Left lung (tissue), 10 donors: Measurements from ENCODE around the gene BCAT1. TPM values are rescaled to one million over a fixed set of nuclear protein-coding genes. Genes with fewer than 3 reads are reported as not detected.

Source experiments
- ATAC-seq: fragments of 200-7000 bp; cut with Tn5 transposase; one replicate; pipeline ENCODE4 v1.9.1; 2020; ENCODE audit warnings: moderate library complexity
- DNase-seq, 4 donors: peaks; one replicate each; pipeline ENCODE4 v3.0.0-alpha.2; 2013 to 2020
- H3K27ac ChIP-seq, 2 donors: fragments of 200-600 bp; sonication (generic) in 1 of 2; one replicate each; pipeline versions ENCODE4 v1.5.0 to v1.8.0; 2020 to 2021
- H3K27me3 ChIP-seq, 2 donors: fragments of 200-600 bp; sonication (generic) in 1 of 2; one replicate each; pipeline versions ENCODE4 v1.5.0 to v1.8.0; 2020 to 2021
- H3K36me3 ChIP-seq, 2 donors: fragments of 200-600 bp; sonication (generic) in 1 of 2; one replicate each; pipeline versions ENCODE4 v1.5.0 to v1.8.0; 2020 to 2021
- H3K4me1 ChIP-seq, 2 donors: fragments of 200-600 bp; one replicate each; pipeline ENCODE4 v1.8.0; 2021
- H3K4me3 ChIP-seq, 2 donors: fragments of 200-600 bp; sonication (generic) in 1 of 2; one replicate each; pipeline versions ENCODE4 v1.5.0 to v1.8.0; 2020 to 2021; ENCODE audit warnings: mild to moderate bottlenecking in 1 of 2
- H3K9me3 ChIP-seq, 2 donors: fragments of 200-600 bp; sonication (generic) in 1 of 2; one replicate each; pipeline versions ENCODE4 v1.5.0 to v1.8.0; 2020 to 2021
- CTCF ChIP-seq, 2 donors: fragments of 200-600 bp; sonication (generic) in 1 of 2; IDR thresholded peaks; one replicate each; pipeline versions ENCODE4 v1.5.0 to v1.8.0; 2021; ENCODE audit warnings: antibody characterized with exemption in 2 of 2
- intact Hi-C, 2 donors: fragments of 100-400 bp; cut with DNase I; formaldehyde crosslinking; loops; one replicate each; pipeline versions ENCODE4 v1.11.2 to v1.14.2; 2022
- polyA plus RNA-seq, 6 donors: library from polyadenylated mRNA; unstranded; fragments of 120-200 nt; gene quantifications; one replicate each; pipeline ENCODE4 v1.2.1, GENCODE V29; 2013; ENCODE audit not compliant: insufficient read length in 6 of 6
- total RNA-seq, 2 donors: library from RNA; stranded (reverse); fragmentation: NEBNext Ultra II Directional; extraction: Animal tissue kit (Norgen Biotek cat#: 25700); gene quantifications; one replicate each; pipeline ENCODE4 v1.2.1, GENCODE V29; 2021
- donor health status: DM: no; HTN: yes; CAD: no.
- donor health status: DM: no; HTN: no; CAD: no.

Gene BCAT1
- total and polyA plus RNA-seq, 8 donors: 29.3 to 131 (median 39.5) TPM

DNA sequence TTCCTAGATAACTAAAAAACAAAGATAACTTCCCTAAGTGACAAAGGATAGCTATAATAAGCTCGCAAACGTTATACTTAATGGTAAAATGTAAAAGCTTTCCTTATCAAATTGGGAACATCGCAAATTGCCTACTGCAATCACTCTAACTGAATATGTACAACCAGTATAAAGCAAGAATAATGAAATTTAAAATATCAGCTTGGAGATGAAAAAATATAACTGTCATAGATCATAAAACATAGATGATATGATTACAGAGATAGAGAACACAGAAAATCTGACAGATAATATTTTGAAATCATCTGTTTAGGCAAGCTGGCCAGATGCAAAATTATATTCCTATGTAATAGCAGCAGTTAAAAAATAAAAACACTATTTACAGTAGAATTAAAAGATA lies 64.0 kb downstream of the BCAT1 start:
- intact Hi-C loops: no loop called here
- Histone ChIP-seq H3K27ac (no peak overlapping the region), H3K27me3 (no peaks in the 10 kb centered on the region), H3K4me3 (no peak overlapping the region), H3K9me3 (no peaks in the 10 kb centered on the region), H3K36me3 (no peaks in the 10 kb centered on the region), H3K4me1 (no peaks in the 10 kb centered on the region)
- DNase-seq (no peak), ATAC-seq (no peak)
- no peak for TF ChIP-seq CTCF (IDR thresholded peaks at IDR 0.05)

DNA sequence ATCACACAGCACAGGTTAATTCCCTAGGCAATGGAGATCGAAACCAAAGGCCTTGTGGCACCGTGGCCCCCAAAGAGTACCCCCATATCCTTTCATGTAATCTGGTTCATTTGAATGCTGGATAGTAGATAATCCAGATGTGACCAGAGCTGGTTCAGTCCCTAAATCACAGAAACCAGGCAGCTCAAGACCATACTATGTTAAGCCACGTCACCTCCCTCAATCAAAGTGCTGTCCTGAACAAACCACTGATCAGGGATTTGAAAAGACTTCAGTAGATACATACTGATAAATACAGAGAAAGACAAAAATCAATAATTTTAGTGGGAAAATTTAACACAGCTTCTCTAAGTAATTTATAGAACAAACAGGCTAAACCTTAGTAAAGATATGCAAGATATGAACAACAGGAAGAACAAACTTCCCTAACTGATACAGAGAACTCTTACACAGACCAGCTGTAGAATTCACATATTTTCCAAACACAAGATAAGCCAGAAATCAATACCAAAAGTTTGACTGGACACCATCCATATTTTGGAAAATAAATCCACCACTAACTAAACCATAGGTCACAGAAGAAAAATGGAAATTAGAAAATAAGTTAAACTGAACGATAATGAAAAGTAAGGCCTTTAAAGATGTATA lies 67.1 kb downstream of the BCAT1 start:
- no peak overlapping the region for H3K27ac ChIP-seq
- H3K27me3 ChIP-seq: no peaks in the 10 kb centered on the region
- ATAC-seq: no peak
- H3K36me3 ChIP-seq: no peaks in the 10 kb centered on the region
- H3K4me3 ChIP-seq: no peak overlapping the region
- no peaks in the 10 kb centered on the region for H3K9me3 ChIP-seq
- intact Hi-C loops: no loop called here
- no peak for DNase-seq
- no peak for TF ChIP-seq CTCF (IDR thresholded peaks at IDR 0.05)
- no peaks in the 10 kb centered on the region for H3K4me1 ChIP-seq

GRCh38 chr12:24881227-24881626 lies 67.7 kb downstream of the BCAT1 start:
- ATAC-seq (no peak), DNase-seq (no peak)
- Histone ChIP-seq H3K9me3 (no peaks in the 10 kb centered on the region), H3K27me3 (no peaks in the 10 kb centered on the region), H3K36me3 (no peaks in the 10 kb centered on the region), H3K4me3 (no peak overlapping the region), H3K4me1 (no peaks in the 10 kb centered on the region), H3K27ac (no peak overlapping the region)
- intact Hi-C loops: no loop called here
- no peak for TF ChIP-seq CTCF (IDR thresholded peaks at IDR 0.05)

- Histone ChIP-seq H3K4me1 (no peaks in the 10 kb centered on the region), H3K27me3 (no peaks in the 10 kb centered on the region), H3K9me3 (no peaks in the 10 kb centered on the region), H3K36me3 (no peaks in the 10 kb centered on the region), H3K27ac (no peak overlapping the region), H3K4me3 (no peak overlapping the region)
- TF ChIP-seq CTCF (IDR thresholded peaks at IDR 0.05): no peak
- intact Hi-C loops: no loop called here
- DNase-seq (no peak), ATAC-seq (no peak)
These were observed 68.2 kb downstream of the BCAT1 start for GRCh38 chr12:24880732-24881131.

DNA sequence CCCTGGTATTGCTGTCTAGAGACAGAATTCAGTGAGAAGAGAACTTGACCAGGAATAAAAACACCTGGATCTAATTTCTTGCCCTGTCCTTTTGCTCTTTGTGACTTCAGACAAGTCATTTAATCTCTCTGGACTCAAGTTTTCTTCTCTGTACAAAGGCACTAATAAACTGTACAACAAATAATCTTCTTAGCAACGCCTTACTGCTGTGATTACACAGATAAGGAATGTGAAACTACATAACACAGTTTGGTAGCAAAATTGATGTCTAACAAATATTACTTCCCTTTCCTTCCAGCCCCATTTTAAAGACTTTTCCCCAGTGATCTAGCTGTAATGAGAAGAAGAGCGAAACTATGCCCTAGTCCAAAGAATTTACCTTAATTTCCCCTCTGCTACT lies 69.3 kb downstream of the BCAT1 start:
- TF ChIP-seq CTCF (IDR thresholded peaks at IDR 0.05): no peak

More for the DNA sequence above, 69.3 kb downstream of the BCAT1 start:
- H3K27me3 ChIP-seq: no peaks in the 10 kb centered on the region
- DNase-seq: no peak
- no peak for ATAC-seq
- no peaks in the 10 kb centered on the region for H3K36me3 ChIP-seq
- intact Hi-C loops: no loop called here
- no peaks in the 10 kb centered on the region for H3K4me1 ChIP-seq
- no peak overlapping the region for H3K4me3 ChIP-seq
- no peak overlapping the region for H3K27ac ChIP-seq
- no peaks in the 10 kb centered on the region for H3K9me3 ChIP-seq
